Measurements from ENCODE around the gene PTPRN2. TPM values are rescaled to one million over a fixed set of nuclear protein-coding genes. Genes with fewer than 3 reads are reported as not detected.

PTPRN2 gene
- total RNA-seq, 4 donors from 2014 or later = 2.0 to 9.5 (median 2.6) TPM

- TF ChIP-seq CTCF (IDR thresholded peaks at IDR 0.05) = no peak
- no peak for ATAC-seq (ENCODE audit: low FRiP score)
- DNase-seq (ENCODE audit: low spot score) = no peak
Observed at GRCh38 chr7:158273138-158273651, 314.4 kb downstream of the PTPRN2 start.

- ATAC-seq (ENCODE audit: low FRiP score) (no peak), DNase-seq (ENCODE audit: low spot score) (no peak)
- TF ChIP-seq CTCF (IDR thresholded peaks at IDR 0.05) = no peak
Observed at GRCh38 chr7:158272509-158273137, 315.0 kb downstream of the PTPRN2 start.

- no peak for TF ChIP-seq CTCF (IDR thresholded peaks at IDR 0.05)
- ATAC-seq (ENCODE audit: low FRiP score) (no peak), DNase-seq (ENCODE audit: low spot score) (no peak)
Observed at GRCh38 chr7:158272091-158272490, 315.5 kb downstream of the PTPRN2 start.

GRCh38 chr7:158271646-158272045 is 316.0 kb downstream of the PTPRN2 start:
- no peak for TF ChIP-seq CTCF (IDR thresholded peaks at IDR 0.05)
- DNase-seq (ENCODE audit: low spot score) = no peak
- no peak for ATAC-seq (ENCODE audit: low FRiP score)

- DNase-seq (ENCODE audit: low spot score) (no peak), ATAC-seq (ENCODE audit: low FRiP score) (no peak)
- no peak for TF ChIP-seq CTCF (IDR thresholded peaks at IDR 0.05)
Observed at GRCh38 chr7:158270856-158271413, 316.7 kb downstream of the PTPRN2 start.

- TF ChIP-seq CTCF (IDR thresholded peaks at IDR 0.05) = no peak
- DNase-seq (ENCODE audit: low spot score) = no peak
- ATAC-seq (ENCODE audit: low FRiP score) = no peak
Observed at GRCh38 chr7:158270106-158270775, 317.4 kb downstream of the PTPRN2 start.

Data from omental fat pad (tissue), 4 donors.